GM19240 (cell line): Measurements from ENCODE around the gene LYSET.
A peak's percentile ranks its signal among the peaks of the same experiment; 100 is the strongest.
"Not testable (repeated sequence)": the region's sequence is repeated elsewhere in the genome, so short reads cannot be mapped to it uniquely, and the experiment has no call there.

Source experiments
- DNase-seq: peaks from one replicate; pipeline ENCODE4 v3.0.0; 2011; ENCODE audit warnings: low spot score; ENCODE audit not compliant: insufficient read length

Gene LYSET

GRCh38 chr14:93168610-93169009, 16.5 kb upstream of the LYSET start:
- not testable (repeated sequence) for DNase-seq

GRCh38 chr14:93169619-93170018, 15.5 kb upstream of the LYSET start:
- DNase-seq = not testable (repeated sequence)

- not testable (repeated sequence) for DNase-seq
Measured at GRCh38 chr14:93170141-93170540, 15.0 kb upstream of the LYSET start.

- DNase-seq = no peak
Measured at GRCh38 chr14:93171376-93171775, 13.7 kb upstream of the LYSET start.

- DNase-seq = no peak
Measured at GRCh38 chr14:93173943-93174395, 11.1 kb upstream of the LYSET start.

GRCh38 chr14:93174731-93175130, 10.4 kb upstream of the LYSET start:
- not testable (repeated sequence) for DNase-seq

GRCh38 chr14:93175492-93175891, 9.6 kb upstream of the LYSET start:
- DNase-seq = no peak

GRCh38 chr14:93183596-93184317, 1.4 kb upstream of the LYSET start:
- no peak for DNase-seq

- no peak for DNase-seq
Measured at GRCh38 chr14:93185349-93185720, 218 bp downstream of the LYSET start.

GRCh38 chr14:93186466-93186865, 1.3 kb downstream of the LYSET start:
- DNase-seq = no peak

- no peak for DNase-seq
Measured at GRCh38 chr14:93186956-93187355, 1.8 kb downstream of the LYSET start.

- no peak for DNase-seq
Measured at GRCh38 chr14:93195316-93195999, 10.3 kb downstream of the LYSET start.

- DNase-seq = no peak
Measured at GRCh38 chr14:93199031-93199430, 13.9 kb downstream of the LYSET start.

- no peak for DNase-seq
Measured at GRCh38 chr14:93200553-93200952, 15.4 kb downstream of the LYSET start.

- DNase-seq = no peak
Measured at GRCh38 chr14:93201155-93201704, 16.1 kb downstream of the LYSET start.

- peak; percentile 70 for DNase-seq
Measured at GRCh38 chr14:93206793-93207467, 21.8 kb downstream of the LYSET start, which contains the start of the genes GON7 and UBR7. GON7 (minus strand) TSS chr14:93207065; CDS start chr14:93207037, 28 bp downstream. UBR7 (plus strand) TSS chr14:93207256; CDS start chr14:93207292, 36 bp downstream.

GRCh38 chr14:93207468-93208308, 22.6 kb downstream of the LYSET start:
- DNase-seq = no peak

- DNase-seq = no peak
Measured at GRCh38 chr14:93212432-93212831, 27.3 kb downstream of the LYSET start.

GRCh38 chr14:93214598-93214997, 29.5 kb downstream of the LYSET start:
- DNase-seq = no peak

- no peak for DNase-seq
Measured at GRCh38 chr14:93219103-93219726, 34.1 kb downstream of the LYSET start.
